ENCODE data around the gene ADAMTS15.
"Not testable (repeated sequence)": the region's sequence is repeated elsewhere in the genome, so short reads cannot be mapped to it uniquely, and the experiment has no call there.

Gene ADAMTS15

DNA sequence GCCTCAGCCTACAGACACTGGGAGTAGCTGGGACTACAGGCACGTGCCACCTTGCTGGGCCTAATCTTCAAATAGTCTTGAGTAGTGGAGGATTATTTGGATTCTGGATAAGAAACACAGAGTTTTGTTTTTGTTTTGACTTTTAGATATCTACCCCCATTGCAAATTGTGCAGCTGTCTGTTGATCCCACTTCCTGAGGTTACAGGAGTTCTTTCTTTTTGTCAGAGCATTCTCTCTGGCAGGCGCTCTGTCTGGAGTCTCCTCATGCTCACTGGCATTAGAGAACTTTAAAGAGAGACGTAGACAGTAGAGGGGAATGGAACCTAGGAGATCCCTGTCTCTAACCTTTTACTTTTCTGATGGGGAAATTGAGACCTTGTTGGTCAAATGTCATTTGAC is 12.3 kb upstream of the ADAMTS15 start:
- no peak for DNase-seq
- TF ChIP-seq GATA1 (IDR thresholded peaks at IDR 0.05; ENCODE audit: low read depth, low read length) (no peak), POLR2A (IDR thresholded peaks at IDR 0.05; ENCODE audit: low read length) (no peak)

DNA sequence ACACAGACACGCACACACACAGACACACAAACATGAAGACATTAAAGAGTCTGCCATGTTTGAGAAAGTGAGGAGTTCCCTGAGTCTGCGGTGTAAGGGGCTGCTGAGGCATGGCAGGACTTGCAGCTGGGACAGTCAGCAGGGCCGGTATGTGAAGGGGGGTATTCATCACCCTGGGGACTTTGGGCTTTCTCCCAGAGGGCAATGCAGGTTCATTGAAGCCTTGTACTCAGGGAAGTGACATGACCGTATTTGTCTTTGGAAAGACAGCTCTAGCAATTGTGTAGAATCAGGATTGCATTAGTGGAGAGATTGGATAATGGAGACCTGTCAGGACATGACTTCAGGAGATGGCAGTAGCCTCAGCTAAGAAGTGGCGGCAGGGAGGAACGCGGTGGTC is 10.6 kb upstream of the ADAMTS15 start:
- no peak for DNase-seq
- TF ChIP-seq POLR2A (IDR thresholded peaks at IDR 0.05; ENCODE audit: low read length) (no peak), GATA1 (IDR thresholded peaks at IDR 0.05; ENCODE audit: low read depth, low read length) (no peak)

DNA sequence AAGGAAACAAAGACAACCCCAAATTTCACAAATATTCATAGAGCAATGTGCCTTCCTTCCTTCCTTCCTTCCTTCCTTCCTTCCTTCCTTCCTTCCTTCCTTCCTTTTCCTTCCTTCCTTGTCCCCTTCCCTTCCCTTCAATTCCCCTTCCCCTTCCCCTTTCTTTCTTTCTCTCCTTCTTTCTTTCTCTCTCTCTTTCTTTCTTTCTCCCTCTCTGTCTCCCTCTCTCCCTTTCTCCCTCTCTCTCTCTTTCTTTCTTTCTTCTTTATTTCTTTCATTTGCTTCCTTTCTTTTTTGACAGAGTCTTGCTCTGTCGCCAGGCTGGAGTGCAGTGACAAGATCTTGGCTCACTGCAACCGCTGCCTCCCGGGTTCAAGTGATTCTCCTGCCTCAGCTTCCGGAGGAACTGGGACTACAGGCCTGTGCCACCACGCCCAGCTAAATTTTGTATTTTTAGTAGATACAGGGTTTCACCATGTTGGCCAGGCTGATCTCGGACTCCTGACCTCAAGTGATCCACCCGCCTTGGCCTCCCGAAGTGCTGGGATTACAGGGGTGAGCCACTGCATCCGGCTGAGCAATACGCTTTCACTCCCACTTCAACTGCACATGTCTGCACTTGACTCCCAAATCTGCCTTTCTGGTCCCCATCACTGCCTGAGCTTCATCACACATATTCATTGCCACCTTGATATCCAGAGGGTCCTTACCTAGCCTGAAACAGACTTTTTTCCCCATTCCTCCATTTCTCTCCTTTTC is 9.9 kb upstream of the ADAMTS15 start:
- not testable (repeated sequence) for DNase-seq

DNA sequence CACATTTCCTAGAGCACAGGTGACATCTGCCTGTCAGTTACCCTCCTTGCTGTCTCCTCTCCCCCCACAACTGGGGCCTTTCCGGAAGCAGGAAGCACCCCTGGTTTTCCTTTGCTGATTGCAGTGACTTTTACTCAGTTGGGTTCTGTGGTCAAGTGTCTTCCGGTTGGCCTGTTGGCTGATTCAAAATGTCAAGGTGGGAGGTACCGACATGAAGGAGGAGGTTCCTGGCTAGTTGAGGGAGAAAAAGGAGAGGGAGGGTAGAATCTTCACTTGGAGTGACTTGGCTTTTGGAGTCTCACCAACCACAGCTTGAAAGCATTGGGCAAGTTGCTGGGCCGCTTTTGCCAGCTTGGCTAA is 9.3 kb upstream of the ADAMTS15 start:
- no peak for TF ChIP-seq GATA1 (IDR thresholded peaks at IDR 0.05; ENCODE audit: low read depth, low read length)
- TF ChIP-seq POLR2A (IDR thresholded peaks at IDR 0.05; ENCODE audit: low read length) = no peak
- no peak for DNase-seq

DNA sequence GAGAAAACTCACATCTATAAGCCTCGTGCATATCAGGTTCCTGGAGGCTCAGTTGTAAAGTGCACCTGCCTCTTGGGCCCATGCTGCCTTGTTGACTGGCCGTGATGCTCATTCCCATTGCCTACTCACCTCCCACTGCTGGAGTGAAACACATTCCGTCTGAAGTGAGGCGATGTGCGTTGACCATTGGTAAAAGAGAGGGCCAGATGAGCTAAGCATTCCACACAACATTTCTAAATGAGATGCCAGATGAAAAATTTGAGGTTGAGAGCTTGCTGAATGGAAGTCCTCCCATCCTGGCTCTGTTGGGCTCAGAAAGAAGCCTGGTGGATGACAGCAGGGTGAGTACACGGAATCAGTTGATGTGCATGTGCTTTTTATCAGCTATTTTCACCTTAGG is 8.6 kb upstream of the ADAMTS15 start:
- no peak for TF ChIP-seq POLR2A (IDR thresholded peaks at IDR 0.05; ENCODE audit: low read length)
- DNase-seq = no peak

DNA sequence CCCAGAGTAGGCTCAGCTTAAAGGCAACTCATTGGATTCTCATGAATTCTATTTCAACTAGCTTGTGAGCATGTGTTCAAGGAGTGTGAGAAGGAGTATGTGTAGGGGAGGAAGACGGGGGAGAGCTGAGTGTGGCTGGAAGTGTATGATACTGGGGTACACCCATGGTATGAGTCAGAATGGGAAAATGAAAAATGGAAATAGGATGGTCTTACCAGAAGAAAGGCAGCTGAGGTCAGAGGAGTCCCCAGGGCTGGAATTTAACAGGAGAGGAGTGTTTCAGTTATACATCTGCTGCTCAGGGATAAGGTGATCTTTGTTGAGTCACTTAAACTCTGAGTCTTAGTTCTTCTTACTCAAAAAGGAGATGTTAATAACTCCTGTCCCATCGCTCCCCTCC is 6.7 kb upstream of the ADAMTS15 start:
- TF ChIP-seq POLR2A (IDR thresholded peaks at IDR 0.05; ENCODE audit: low read length) (no peak), GATA1 (IDR thresholded peaks at IDR 0.05; ENCODE audit: low read depth, low read length) (no peak)
- DNase-seq = no peak

DNA sequence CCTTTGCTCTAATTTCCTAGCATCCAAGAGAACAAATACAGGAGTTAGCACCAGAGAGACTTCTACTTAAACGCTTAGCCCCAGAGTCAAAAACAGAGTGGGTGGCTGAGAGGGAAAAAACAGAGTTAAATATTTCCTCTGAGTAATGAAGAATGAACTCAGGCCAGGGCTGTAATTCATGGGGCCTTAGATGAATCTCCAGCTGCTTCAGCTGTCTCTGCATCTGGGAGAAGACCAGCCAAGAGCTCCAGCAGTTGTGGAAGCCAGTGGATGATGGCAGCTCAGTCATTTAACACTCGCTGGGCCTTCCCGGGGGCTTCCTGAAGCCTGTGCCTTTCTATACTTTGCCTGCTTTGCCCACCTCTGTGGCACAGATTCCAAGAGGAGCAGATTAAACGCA is 5.7 kb upstream of the ADAMTS15 start:
- no peak for DNase-seq
- TF ChIP-seq POLR2A (IDR thresholded peaks at IDR 0.05; ENCODE audit: low read length) (no peak), GATA1 (IDR thresholded peaks at IDR 0.05; ENCODE audit: low read depth, low read length) (no peak)

DNA sequence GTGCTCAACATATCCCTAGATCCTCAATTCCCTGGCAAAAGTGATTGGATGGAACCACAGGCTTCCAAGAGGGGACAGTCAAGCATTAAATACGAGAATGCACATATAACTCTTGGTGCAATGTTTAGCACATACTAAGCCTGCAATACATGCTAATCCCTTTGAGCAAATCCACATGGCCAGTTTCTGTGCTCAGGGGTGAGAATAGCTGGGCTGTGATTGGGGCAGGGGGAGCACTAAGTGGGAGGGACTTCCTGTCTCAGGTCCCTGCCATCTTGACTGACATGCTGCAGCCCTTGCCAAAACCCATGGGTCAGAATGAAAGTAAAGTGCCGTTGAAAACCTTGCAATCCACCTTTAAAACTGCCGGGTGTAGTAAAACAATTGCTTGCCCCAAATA is 2.7 kb upstream of the ADAMTS15 start:
- DNase-seq = no peak
- no peak for TF ChIP-seq POLR2A (IDR thresholded peaks at IDR 0.05; ENCODE audit: low read length)

DNA sequence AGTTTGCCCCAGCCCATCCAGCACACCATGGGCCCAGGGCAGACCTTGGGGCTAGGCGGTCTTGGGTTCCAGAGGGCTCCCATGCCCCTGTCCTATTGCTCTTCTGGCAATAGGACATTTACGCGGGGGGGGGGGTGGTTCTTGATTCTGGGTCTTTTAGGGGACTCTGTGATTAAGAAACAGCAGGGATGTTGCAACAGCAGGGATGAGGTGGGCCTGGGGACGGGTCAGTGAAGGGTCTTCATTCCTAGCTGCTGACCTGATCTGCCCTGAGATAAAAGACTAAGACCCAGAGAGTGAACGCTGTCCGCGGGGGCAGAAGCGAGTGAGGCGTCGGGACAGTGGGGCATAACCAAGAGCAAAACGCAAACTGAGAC is 418 bp upstream of the ADAMTS15 start:
- no peak for TF ChIP-seq POLR2A (IDR thresholded peaks at IDR 0.05; ENCODE audit: low read length)
- no peak for TF ChIP-seq GATA1 (IDR thresholded peaks at IDR 0.05; ENCODE audit: low read depth, low read length)
- no peak for DNase-seq

DNA sequence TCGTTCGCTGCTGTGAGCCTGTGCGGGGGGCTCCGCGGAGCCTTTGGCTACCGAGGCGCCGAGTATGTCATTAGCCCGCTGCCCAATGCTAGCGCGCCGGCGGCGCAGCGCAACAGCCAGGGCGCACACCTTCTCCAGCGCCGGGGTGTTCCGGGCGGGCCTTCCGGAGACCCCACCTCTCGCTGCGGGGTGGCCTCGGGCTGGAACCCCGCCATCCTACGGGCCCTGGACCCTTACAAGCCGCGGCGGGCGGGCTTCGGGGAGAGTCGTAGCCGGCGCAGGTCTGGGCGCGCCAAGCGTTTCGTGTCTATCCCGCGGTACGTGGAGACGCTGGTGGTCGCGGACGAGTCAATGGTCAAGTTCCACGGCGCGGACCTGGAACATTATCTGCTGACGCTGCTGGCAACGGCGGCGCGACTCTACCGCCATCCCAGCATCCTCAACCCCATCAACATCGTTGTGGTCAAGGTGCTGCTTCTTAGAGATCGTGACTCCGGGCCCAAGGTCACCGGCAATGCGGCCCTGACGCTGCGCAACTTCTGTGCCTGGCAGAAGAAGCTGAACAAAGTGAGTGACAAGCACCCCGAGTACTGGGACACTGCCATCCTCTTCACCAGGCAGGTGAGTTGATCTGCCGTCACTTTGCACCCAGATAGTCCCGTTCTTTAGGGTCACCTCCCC is 1.0 kb downstream of the ADAMTS15 start:
- no peak for DNase-seq
- TF ChIP-seq GATA1 (IDR thresholded peaks at IDR 0.05; ENCODE audit: low read depth, low read length) (no peak), POLR2A (IDR thresholded peaks at IDR 0.05; ENCODE audit: low read length) (no peak)

DNA sequence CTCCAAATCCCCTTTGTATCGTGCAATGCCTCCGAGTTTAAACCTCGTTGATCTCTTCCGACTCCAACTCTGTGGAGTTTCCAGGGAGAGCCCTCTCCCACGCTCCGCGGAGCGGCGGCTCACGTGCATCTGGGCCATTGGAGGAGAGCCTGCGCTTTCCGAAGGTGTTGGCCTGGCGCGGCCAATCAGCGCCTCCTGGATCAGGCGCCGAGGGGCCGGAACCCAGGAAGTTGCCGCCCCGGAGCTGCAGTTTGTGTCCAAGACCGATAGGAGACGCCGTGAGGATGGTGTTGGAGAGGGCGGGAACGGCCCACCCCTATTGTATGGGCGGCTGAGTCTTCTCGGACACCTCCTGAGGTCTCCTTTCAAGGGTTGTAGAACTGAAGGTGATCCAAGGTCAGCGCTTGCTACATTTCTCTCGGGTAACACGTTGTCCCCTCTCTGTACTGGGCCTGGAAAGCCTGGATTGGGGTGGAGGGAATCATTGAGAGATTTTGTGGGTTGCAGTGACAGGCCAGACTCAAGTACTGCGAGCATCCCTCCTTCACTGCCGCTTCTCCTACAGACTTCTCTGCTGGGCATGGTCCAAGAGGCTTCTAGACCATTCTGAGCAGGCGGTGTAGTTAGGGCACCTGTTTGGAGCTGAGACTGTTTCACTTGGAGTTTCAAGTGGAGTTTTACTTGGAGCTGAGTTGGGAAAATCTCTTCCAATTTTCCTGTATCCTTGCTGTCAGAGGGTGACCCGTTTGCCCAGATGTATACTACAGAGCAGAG is 1.7 kb downstream of the ADAMTS15 start:
- TF ChIP-seq POLR2A (IDR thresholded peaks at IDR 0.05; ENCODE audit: low read length) = no peak
- TF ChIP-seq GATA1 (IDR thresholded peaks at IDR 0.05; ENCODE audit: low read depth, low read length) = no peak
- peak; percentile 19 to 34 for DNase-seq

DNA sequence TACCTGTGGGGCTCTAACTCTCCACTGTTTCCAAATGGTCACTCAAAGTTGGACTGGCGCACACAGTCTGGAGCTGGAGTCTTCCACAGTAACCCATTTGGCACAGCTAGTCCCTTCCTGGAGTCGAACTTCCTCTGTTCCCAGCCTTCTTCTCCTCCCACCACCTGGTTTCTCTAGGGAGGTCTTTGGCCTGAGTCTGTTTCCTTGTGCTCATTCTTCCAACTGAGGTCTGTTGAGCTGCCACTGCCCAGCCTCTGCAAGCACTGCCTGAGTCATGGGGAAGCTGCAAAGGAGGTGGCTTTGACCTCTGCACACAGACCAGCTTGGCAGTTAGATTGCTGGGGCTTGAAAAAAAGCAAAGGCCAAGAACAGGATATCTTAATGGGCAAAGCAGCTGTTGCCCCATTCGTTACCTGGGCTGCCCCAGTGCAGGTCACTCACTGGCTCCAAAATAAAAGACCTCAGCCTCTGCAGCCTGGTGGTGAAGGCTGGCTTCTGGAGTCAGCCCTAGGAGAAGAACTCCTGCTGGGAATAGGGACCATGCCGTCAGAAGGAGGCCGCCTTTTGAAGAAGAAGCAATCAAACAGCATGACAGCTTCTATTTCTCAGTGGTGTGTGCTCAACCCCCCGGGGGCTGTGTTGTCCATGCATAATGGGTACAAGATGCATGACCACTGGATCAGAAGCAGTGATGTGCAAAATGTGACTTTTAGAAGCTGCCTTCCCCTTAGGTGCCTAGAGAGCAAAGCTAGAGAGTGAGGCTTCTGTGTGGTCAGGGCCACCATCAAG is 3.0 kb downstream of the ADAMTS15 start:
- DNase-seq = no peak
- TF ChIP-seq POLR2A (IDR thresholded peaks at IDR 0.05; ENCODE audit: low read length) = no peak
- TF ChIP-seq GATA1 (IDR thresholded peaks at IDR 0.05; ENCODE audit: low read depth, low read length) = no peak

DNA sequence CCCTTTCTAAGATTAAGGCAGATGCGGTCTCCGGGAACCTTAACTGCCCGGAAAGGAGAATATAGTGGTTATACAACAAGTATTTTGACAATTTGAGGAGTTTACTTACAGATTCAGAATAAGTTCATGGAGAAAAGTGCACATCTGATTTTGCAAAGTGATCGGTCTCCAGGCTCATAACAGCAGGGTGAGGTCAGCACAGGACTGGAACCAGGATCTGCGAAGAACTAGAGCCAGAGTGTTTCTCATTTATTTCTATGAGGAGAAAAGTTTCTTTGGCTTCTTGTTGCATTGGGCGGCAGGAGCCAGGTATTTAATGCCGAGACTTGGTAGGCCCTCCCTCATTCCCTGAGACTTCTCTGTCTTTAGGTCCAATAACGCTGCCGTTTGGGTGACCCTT is 3.7 kb downstream of the ADAMTS15 start:
- no peak for DNase-seq
- TF ChIP-seq POLR2A (IDR thresholded peaks at IDR 0.05; ENCODE audit: low read length) = no peak
- TF ChIP-seq GATA1 (IDR thresholded peaks at IDR 0.05; ENCODE audit: low read depth, low read length) = no peak

DNA sequence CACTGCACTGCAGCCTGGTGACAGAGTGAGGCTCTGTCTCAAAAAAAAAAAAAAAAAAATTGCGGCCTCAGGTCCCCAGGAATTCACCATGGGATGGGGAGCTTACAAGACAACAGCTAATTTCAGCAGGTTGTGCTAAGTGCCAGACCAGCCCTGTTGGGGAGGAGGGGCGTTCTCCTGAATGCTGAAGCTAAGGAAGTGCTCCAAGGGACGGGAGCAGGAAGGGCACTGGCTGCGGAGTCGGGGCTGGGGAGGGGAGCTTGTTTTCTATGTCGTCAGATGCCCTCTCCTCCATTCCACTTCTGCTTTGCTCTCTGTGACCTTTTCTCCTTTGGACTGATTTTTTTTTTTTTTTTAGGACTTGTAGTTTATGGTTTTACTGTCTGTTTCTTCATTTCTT is 4.5 kb downstream of the ADAMTS15 start:
- TF ChIP-seq GATA1 (IDR thresholded peaks at IDR 0.05; ENCODE audit: low read depth, low read length) = no peak
- TF ChIP-seq POLR2A (IDR thresholded peaks at IDR 0.05; ENCODE audit: low read length) = no peak
- no peak for DNase-seq
